ENCODE results near the gene GAMT.

Gene GAMT

DNA sequence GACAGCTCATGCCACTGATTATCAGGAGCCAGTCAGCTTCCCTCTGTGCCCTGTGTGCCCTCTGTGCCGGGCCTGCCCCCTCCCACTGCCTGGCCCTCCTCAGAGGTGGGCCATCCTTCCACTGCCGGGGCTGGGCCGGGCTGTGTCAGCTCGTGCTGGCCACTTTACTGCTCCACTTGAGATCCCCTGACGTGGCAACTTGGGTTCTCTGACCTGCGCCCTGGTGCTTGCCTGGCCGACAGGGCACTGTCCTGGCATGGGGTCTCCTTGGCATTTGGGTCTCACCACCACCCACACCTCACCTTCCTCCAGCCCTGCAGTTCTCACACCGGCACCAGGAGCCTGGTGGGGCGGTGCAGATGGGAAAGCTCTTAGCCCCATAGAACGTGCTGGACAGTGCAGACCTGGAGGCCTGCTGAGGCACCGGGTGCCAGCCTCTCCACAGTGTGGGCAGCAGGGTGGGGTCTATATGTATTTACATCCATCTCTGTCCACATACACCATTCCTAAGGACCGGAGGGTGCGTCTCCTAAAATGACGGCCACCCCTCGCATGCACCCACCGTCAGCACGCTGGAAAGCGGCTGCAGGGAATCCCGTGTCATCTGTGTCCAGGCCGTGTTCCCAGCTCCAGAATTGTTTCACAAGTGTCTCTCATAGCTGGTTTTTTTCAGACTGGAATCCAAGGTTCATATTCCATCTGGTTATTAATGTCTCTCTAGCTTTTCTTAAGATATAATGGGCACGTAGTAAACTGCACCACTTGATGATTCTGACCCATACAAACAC lies 17.8 kb upstream of the GAMT start:
- Histone ChIP-seq H3K4me3 (ENCODE audit: low read depth in 1 of 5, low read length in 5 of 5) (no peak overlapping the region), H3K27ac (ENCODE audit: low read depth, low read length) (no peak overlapping the region), H3K4me1 (ENCODE audit: control insufficient read depth in 5 of 5, insufficient read depth in 5 of 5, low read length in 5 of 5) (peaks cover 9 to 37% (median 34%) of the 10 kb centered on the region in 5 donors), H3K9ac (ENCODE audit: low read length in 5 of 5) (peak overlapping the region in 1 of 5 donors; percentile 17), H3K36me3 (ENCODE audit: control insufficient read depth in 5 of 5, insufficient read depth in 5 of 5, low read length in 5 of 5) (peaks cover 0 to 69% (median 63%) of the 10 kb centered on the region in 5 donors), H3K9me3 (ENCODE audit: control insufficient read depth in 5 of 5, low read length in 5 of 5) (no peaks in the 10 kb centered on the region), H3K27me3 (ENCODE audit: control insufficient read depth in 5 of 5, insufficient read depth in 4 of 5, low read length in 5 of 5) (no peaks in the 10 kb centered on the region)

DNA sequence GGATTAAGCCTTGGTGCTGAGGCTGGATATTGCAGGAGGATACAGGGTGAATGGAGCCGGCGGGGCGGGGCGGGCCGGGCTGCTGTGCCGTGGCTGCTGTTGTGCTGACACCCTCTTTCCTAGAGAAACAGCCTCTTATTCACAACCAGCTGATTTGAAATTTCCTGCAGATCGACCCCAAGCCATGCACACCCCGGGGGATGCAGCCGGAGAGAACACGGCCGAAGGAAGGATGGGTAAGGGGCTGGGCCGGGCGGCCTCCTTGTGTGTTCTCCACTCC lies 17.1 kb upstream of the GAMT start:
- Histone ChIP-seq H3K4me1 (ENCODE audit: control insufficient read depth in 5 of 5, insufficient read depth in 5 of 5, low read length in 5 of 5) (peaks cover 9 to 44% (median 38%) of the 10 kb centered on the region in 5 donors), H3K9me3 (ENCODE audit: control insufficient read depth in 5 of 5, low read length in 5 of 5) (no peaks in the 10 kb centered on the region), H3K27me3 (ENCODE audit: control insufficient read depth in 5 of 5, insufficient read depth in 4 of 5, low read length in 5 of 5) (no peaks in the 10 kb centered on the region), H3K27ac (ENCODE audit: low read depth, low read length) (no peak overlapping the region), H3K36me3 (ENCODE audit: control insufficient read depth in 5 of 5, insufficient read depth in 5 of 5, low read length in 5 of 5) (peaks cover 0 to 63% (median 57%) of the 10 kb centered on the region in 5 donors), H3K9ac (ENCODE audit: low read length in 5 of 5) (no peak overlapping the region), H3K4me3 (ENCODE audit: low read depth in 1 of 5, low read length in 5 of 5) (no peak overlapping the region)

DNA sequence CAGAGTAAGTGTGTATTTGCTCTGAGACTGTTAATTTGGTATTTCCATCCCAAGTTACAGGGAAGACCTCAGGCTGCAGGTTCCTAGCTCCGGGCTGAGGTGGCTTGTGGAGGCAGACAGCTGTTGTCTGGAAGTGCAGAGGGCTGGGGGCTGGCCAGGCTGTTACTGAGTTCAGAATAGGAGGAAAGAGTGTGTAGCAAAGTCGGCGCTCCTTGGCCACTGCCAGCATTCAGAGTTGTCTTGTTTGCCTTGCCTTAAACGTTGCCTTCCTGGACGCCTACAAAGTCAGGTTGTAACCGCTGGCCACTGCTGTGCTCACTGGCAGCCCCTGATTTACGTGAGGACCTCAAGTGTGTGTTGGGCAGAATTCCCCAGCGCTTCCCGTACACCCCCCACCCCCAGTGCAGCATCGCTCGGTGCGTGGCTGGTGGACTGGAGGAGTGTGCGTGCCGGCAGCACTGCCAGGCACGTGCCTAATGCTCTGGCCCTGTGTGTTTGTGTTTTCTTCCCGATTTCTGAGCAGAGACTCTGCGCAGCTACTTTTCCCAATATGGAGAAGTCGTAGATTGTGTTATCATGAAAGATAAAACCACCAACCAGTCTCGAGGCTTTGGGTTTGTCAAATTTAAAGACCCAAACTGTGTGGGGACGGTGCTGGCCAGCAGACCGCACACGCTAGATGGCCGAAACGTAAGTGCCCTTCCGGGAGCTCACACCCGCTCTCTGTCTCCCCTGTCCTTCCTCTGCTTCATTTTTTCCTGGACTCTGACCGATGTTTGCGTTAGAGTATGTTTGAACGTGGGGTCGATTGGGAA lies 16.5 kb upstream of the GAMT start:
- Histone ChIP-seq H3K27ac (ENCODE audit: low read depth, low read length) (no peak overlapping the region), H3K27me3 (ENCODE audit: control insufficient read depth in 5 of 5, insufficient read depth in 4 of 5, low read length in 5 of 5) (no peaks in the 10 kb centered on the region), H3K4me3 (ENCODE audit: low read depth in 1 of 5, low read length in 5 of 5) (peak overlapping the region in 1 of 5 donors; percentile 29), H3K9ac (ENCODE audit: low read length in 5 of 5) (peak overlapping the region in 1 of 5 donors; percentile 66), H3K9me3 (ENCODE audit: control insufficient read depth in 5 of 5, low read length in 5 of 5) (no peaks in the 10 kb centered on the region), H3K36me3 (ENCODE audit: control insufficient read depth in 5 of 5, insufficient read depth in 5 of 5, low read length in 5 of 5) (peaks cover 0 to 60% (median 57%) of the 10 kb centered on the region in 5 donors), H3K4me1 (ENCODE audit: control insufficient read depth in 5 of 5, insufficient read depth in 5 of 5, low read length in 5 of 5) (peaks cover 9 to 49% (median 44%) of the 10 kb centered on the region in 5 donors)

DNA sequence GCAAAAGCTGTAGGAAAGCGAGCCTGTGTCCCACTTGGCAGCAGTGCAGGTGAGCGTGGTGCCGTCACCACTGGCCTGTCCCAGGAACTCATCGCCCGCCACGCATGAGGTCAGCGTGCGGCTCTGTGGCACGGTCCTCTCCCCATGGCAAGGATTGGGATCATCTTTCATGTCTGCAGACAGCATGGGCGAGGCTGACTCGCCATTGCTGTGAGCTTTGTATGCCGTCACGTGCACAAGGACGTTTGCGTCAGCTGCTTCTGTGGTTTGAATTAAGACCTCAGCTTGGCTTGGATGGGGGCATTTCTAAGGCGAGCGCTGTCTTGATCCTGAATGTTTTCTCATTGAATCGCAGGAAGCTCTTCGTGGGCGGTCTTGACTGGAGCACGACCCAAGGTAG lies 15.8 kb upstream of the GAMT start:
- H3K27ac ChIP-seq (ENCODE audit: low read depth, low read length) = peak overlapping the region; percentile 85
- no peaks in the 10 kb centered on the region for H3K27me3 ChIP-seq (ENCODE audit: control insufficient read depth in 5 of 5, insufficient read depth in 4 of 5, low read length in 5 of 5)
- H3K9ac ChIP-seq (ENCODE audit: low read length in 5 of 5) = peak overlapping the region in 3 of 5 donors; percentile 17 to 68 (median 66)
- no peaks in the 10 kb centered on the region for H3K9me3 ChIP-seq (ENCODE audit: control insufficient read depth in 5 of 5, low read length in 5 of 5)
- H3K4me3 ChIP-seq (ENCODE audit: low read depth in 1 of 5, low read length in 5 of 5) = peak overlapping the region in 1 of 5 donors; percentile 29
- H3K36me3 ChIP-seq (ENCODE audit: control insufficient read depth in 5 of 5, insufficient read depth in 5 of 5, low read length in 5 of 5) = peaks cover 0 to 57% (median 52%) of the 10 kb centered on the region in 5 donors
- peaks cover 9 to 57% (median 51%) of the 10 kb centered on the region in 5 donors for H3K4me1 ChIP-seq (ENCODE audit: control insufficient read depth in 5 of 5, insufficient read depth in 5 of 5, low read length in 5 of 5)

DNA sequence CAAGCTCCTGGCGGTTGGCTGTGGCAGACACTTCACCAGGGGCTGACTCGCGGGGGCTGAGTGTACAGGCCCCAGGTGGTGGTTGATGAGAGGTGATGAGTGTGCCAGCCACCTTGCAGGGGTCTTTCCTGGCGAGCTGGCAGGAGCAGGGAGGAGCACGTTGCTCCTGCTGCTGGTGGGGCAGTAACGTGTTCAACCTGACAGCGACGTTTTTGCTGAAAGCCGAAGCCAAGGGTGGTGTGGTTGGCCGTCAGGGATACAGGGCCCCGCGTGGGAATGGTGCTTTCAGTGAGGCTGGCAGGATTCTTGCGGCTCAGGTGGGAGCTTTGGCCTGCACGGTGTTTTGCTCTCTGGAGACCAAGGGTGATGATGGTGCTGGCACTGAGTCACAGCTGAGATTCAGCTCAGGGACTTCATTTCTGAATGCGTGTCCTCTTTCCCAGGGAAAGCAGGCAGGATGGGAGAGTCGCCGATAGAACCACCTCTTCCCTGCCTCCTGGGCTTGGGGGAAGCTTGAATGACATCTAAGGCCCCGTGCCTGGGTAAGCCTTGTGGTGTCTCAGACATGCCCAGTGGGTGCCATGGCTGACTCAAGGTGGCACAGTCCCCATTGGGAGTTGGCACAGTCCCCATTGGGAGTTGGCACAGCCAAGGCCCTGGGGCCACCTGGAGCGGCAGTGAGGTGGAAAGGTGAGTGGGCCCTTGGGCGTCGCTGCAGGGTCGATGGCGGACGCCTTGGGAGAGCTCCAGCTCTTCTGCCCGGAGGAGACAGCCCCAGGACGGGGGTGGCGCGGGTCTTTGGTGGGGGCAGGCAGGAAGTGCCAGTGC lies 14.9 kb upstream of the GAMT start:
- peak overlapping the region; percentile 85 for H3K27ac ChIP-seq (ENCODE audit: low read depth, low read length)
- H3K4me1 ChIP-seq (ENCODE audit: control insufficient read depth in 5 of 5, insufficient read depth in 5 of 5, low read length in 5 of 5) = peaks cover 12 to 66% (median 60%) of the 10 kb centered on the region in 5 donors
- no peaks in the 10 kb centered on the region for H3K27me3 ChIP-seq (ENCODE audit: control insufficient read depth in 5 of 5, insufficient read depth in 4 of 5, low read length in 5 of 5)
- H3K4me3 ChIP-seq (ENCODE audit: low read depth in 1 of 5, low read length in 5 of 5) = peak overlapping the region in 3 of 5 donors; percentile 17 to 56 (median 18)
- H3K9ac ChIP-seq (ENCODE audit: low read length in 5 of 5) = peak overlapping the region; percentile 35 to 84 (median 68)
- peaks cover 0 to 50% (median 43%) of the 10 kb centered on the region in 5 donors for H3K36me3 ChIP-seq (ENCODE audit: control insufficient read depth in 5 of 5, insufficient read depth in 5 of 5, low read length in 5 of 5)
- H3K9me3 ChIP-seq (ENCODE audit: control insufficient read depth in 5 of 5, low read length in 5 of 5) = no peaks in the 10 kb centered on the region

DNA sequence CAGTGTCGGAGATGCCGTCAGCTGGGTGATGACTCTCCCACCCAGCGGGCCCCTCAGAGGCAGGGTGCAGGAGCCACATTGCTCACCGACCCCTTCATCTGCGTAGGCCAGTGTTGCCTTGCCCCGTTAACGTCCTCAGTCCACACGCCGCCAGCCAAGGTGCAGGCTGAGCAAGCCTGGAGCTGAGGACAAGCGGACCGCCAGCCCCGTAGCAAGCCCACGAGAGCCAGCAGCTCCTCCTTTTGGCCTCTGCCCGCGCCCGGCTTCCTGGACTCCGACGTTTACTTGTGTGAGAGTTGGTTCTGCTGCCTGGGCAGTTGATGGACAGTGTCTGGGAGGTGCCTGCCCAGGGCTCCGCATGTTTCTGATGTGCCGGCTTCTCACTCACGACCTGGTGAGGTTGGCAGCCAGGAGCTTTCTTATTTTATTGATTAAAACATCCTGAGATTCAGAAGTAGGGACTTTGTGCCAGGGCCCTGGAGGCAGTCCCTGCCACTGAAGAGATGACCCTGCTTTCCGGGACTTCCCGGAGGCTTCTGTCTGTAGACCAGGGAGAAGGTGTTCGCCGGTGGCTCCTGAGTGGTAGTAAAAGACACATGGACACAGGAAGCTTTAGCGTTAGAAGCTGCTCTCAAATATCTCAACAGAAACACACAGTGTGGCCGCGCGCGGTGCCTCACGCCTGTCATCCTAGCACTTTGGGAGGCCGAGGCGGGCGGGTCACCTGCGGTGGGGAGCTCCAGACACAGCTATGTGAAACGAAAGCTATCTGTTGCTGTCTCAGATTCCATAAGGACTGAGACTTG lies 11.9 kb upstream of the GAMT start:
- H3K27ac ChIP-seq (ENCODE audit: low read depth, low read length) = peak overlapping the region; percentile 62
- H3K27me3 ChIP-seq (ENCODE audit: control insufficient read depth in 5 of 5, insufficient read depth in 4 of 5, low read length in 5 of 5) = no peaks in the 10 kb centered on the region
- peaks cover 24 to 91% (median 86%) of the 10 kb centered on the region in 5 donors for H3K4me1 ChIP-seq (ENCODE audit: control insufficient read depth in 5 of 5, insufficient read depth in 5 of 5, low read length in 5 of 5)
- H3K9me3 ChIP-seq (ENCODE audit: control insufficient read depth in 5 of 5, low read length in 5 of 5) = no peaks in the 10 kb centered on the region
- peaks cover 0 to 22% (median 15%) of the 10 kb centered on the region in 5 donors for H3K36me3 ChIP-seq (ENCODE audit: control insufficient read depth in 5 of 5, insufficient read depth in 5 of 5, low read length in 5 of 5)
- no peak overlapping the region for H3K4me3 ChIP-seq (ENCODE audit: low read depth in 1 of 5, low read length in 5 of 5)
- no peak overlapping the region for H3K9ac ChIP-seq (ENCODE audit: low read length in 5 of 5)

DNA sequence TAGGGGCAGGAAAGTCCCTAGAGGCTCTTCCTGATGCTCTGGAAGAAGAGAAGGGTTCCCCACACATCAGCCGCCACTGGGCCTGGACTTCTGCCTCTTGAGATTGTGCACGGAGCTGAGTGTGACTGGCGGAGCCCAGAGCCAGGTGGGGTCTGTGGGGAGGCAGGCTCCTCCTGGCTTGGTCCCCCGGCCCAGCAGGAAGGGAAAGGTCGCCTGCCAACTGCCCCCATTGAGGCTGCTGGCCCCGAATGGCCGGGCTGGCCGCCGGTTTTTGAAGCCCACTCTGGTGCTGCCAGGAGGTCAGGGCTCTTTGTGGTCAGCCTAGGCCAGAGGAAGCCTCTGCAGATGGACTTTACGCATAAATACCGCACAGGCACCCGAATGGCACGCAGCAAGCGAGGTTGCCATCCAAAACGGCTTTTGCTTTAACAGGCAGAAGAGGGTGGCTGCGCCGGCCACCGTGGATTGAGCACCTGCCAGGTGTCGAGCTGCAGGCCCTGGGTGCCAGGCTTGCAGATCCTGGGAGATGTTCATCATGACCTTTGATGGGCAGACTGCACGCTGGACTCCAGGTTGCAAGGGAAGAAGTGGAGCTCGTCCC lies 11.1 kb upstream of the GAMT start:
- H3K4me3 ChIP-seq (ENCODE audit: low read depth in 1 of 5, low read length in 5 of 5) = no peak overlapping the region
- peak overlapping the region; percentile 77 for H3K27ac ChIP-seq (ENCODE audit: low read depth, low read length)
- peaks cover 0 to 16% (median 8%) of the 10 kb centered on the region in 5 donors for H3K36me3 ChIP-seq (ENCODE audit: control insufficient read depth in 5 of 5, insufficient read depth in 5 of 5, low read length in 5 of 5)
- H3K4me1 ChIP-seq (ENCODE audit: control insufficient read depth in 5 of 5, insufficient read depth in 5 of 5, low read length in 5 of 5) = peaks cover 24 to 87% (median 79%) of the 10 kb centered on the region in 5 donors
- no peaks in the 10 kb centered on the region for H3K27me3 ChIP-seq (ENCODE audit: control insufficient read depth in 5 of 5, insufficient read depth in 4 of 5, low read length in 5 of 5)
- H3K9me3 ChIP-seq (ENCODE audit: control insufficient read depth in 5 of 5, low read length in 5 of 5) = no peaks in the 10 kb centered on the region
- H3K9ac ChIP-seq (ENCODE audit: low read length in 5 of 5) = no peak overlapping the region

DNA sequence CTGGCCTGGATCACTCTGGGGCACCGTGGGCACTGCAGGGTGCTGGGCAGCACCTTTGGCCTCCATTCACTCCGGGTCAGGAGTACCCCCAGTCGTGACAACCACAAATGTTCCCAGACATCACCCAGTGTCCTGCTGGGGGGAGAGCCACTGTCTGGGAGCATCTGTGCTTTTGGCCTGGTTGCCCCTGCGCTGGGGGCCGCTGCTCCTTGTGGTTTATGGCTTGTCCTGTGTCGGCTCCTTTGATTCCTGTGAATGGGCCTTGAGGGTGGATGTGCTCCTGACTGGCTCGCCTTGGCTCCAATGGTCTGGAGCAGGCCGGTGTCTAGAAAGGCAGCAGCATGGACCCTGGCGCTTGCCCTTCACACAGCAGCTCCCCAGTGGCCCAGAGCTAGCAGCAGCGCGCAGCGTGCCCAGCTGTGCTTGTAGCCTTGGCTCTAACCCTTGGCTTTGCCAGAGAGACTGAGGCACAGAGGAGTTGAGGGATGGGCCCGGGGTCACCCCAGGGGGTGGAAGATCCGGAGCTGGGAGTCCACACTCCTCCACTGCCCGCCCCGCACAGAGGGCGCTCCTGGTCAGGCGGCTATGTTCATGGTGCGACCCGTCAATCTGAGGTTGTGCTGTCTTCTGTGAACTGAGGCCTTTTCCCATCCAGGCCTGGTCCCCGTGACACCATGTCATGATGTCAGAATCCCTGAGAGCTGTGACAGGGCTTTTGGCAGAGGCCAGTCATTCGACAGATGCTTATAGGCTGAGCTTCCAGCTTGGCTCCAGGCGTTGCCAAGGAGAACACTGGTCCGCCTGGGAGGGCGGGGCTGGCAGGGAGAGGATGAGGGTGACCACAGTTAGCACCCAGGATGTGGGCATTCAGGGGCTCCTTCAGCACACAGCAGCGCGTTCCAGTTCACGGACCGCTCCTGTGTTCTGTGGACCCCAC lies 10.2 kb upstream of the GAMT start:
- peaks cover 24 to 84% (median 73%) of the 10 kb centered on the region in 5 donors for H3K4me1 ChIP-seq (ENCODE audit: control insufficient read depth in 5 of 5, insufficient read depth in 5 of 5, low read length in 5 of 5)
- H3K36me3 ChIP-seq (ENCODE audit: control insufficient read depth in 5 of 5, insufficient read depth in 5 of 5, low read length in 5 of 5) = peaks cover 0 to 16% (median 6%) of the 10 kb centered on the region in 5 donors
- peak overlapping the region in 1 of 5 donors; percentile 3 for H3K4me3 ChIP-seq (ENCODE audit: low read depth in 1 of 5, low read length in 5 of 5)
- peak overlapping the region; percentile 77 for H3K27ac ChIP-seq (ENCODE audit: low read depth, low read length)
- H3K27me3 ChIP-seq (ENCODE audit: control insufficient read depth in 5 of 5, insufficient read depth in 4 of 5, low read length in 5 of 5) = no peaks in the 10 kb centered on the region
- H3K9me3 ChIP-seq (ENCODE audit: control insufficient read depth in 5 of 5, low read length in 5 of 5) = no peaks in the 10 kb centered on the region
- H3K9ac ChIP-seq (ENCODE audit: low read length in 5 of 5) = peak overlapping the region in 4 of 5 donors; percentile 38 to 97 (median 68)

All from subcutaneous abdominal adipose tissue (tissue), 5 donors.